Smooth muscle cell (in vitro differentiated cells): Measurements from ENCODE around the gene TFPI. TPM values are rescaled to one million over a fixed set of nuclear protein-coding genes. Genes with fewer than 3 reads are reported as not detected.

ENCODE experiments used
- DNase-seq: peaks from one replicate; lab custom pipeline; 2025; ENCODE audit not compliant: unreplicated experiment; lab: John Stamatoyannopoulos, UW
- H2AFZ ChIP-seq: fragments of 200-600 bp; sonication (generic); 2 replicates; pipeline ENCODE4 v1.6.0; 2016; ENCODE audit warnings: antibody characterized with exemption, low read depth, mild to moderate bottlenecking
- H3F3A ChIP-seq: fragments of 200-600 bp; sonication (generic); 2 replicates; pipeline ENCODE4 v1.6.0; 2017; ENCODE audit warnings: antibody characterized with exemption, low read depth
- H3K27ac ChIP-seq: fragments of 200-600 bp; sonication (generic); 2 replicates; pipeline ENCODE4 v1.5.1; 2016; ENCODE audit warnings: low read depth, mild to moderate bottlenecking
- H3K27me3 ChIP-seq: fragments of 200-600 bp; sonication (generic); 2 replicates; pipeline ENCODE4 v1.6.1; 2016; ENCODE audit warnings: low read depth, mild to moderate bottlenecking
- H3K36me3 ChIP-seq: fragments of 200-600 bp; sonication (generic); 2 replicates; pipeline ENCODE4 v1.5.1; 2016; ENCODE audit warnings: low read depth
- H3K4me1 ChIP-seq: fragments of 200-600 bp; sonication (generic); 2 replicates; pipeline ENCODE4 v1.5.1; 2016; ENCODE audit warnings: low read depth
- H3K4me2 ChIP-seq: fragments of 200-600 bp; sonication (generic); 2 replicates; pipeline ENCODE4 v1.6.0; 2016; ENCODE audit warnings: mild to moderate bottlenecking
- H3K4me3 ChIP-seq: fragments of 200-600 bp; sonication (generic); 2 replicates; pipeline ENCODE4 v1.5.1; 2016; ENCODE audit warnings: mild to moderate bottlenecking
- H3K79me2 ChIP-seq: fragments of 200-600 bp; sonication (generic); 2 replicates; pipeline ENCODE4 v1.6.0; 2016; ENCODE audit warnings: low read depth, mild to moderate bottlenecking
- H3K9ac ChIP-seq: fragments of 200-600 bp; sonication (generic); 2 replicates; pipeline ENCODE4 v1.6.0; 2016; ENCODE audit warnings: low read depth
- H3K9me3 ChIP-seq: fragments of 200-600 bp; sonication (generic); replicated peaks from 2 replicates; pipeline ENCODE4 v1.5.1; 2016; ENCODE audit warnings: low read depth
- H4K20me1 ChIP-seq: fragments of 200-600 bp; sonication (generic); 2 replicates; pipeline ENCODE4 v1.6.0; 2016; ENCODE audit warnings: low read depth
- WGBS: methylation state at CpG from one replicate; pipeline ENCODE4 v1.1.7; 2016; ENCODE audit warnings: low lambda C conversion rate; 5-methylcytosine and 5-hydroxymethylcytosine counted together
- polyA plus RNA-seq: library from polyadenylated mRNA; unstranded; fragments of >200 nt; fragmentation: Nextera tagmentation; extraction: Ambion mirVana; gene quantifications from 2 replicates; pipeline ENCODE4 v1.2.1, GENCODE V29; 2016
- total RNA-seq: library from RNA; depleted of rRNA; stranded (reverse); fragments of >200 nt; gene quantifications from 2 replicates; pipeline ENCODE4 v1.2.3, GENCODE V29; 2014
- TF ChIP-seq, protein P1 (sequence below): fragments of 200-600 bp; sonication (generic); IDR thresholded peaks from 2 replicates; pipeline ENCODE4 v1.5.1; 2017; ENCODE audit warnings: borderline replicate concordance, mild to moderate bottlenecking, antibody characterized with exemption; ENCODE audit not compliant: insufficient read depth, poor library complexity, severe bottlenecking

The TFPI gene
- total and polyA plus RNA-seq, 2 experiments from 2014 or later = 169 to 194 TPM

GRCh38 chr2:187497140-187497539 lies 57.1 kb downstream of the TFPI start:
- no peak overlapping the region for H3K27ac ChIP-seq
- no peak overlapping the region for H3K4me3 ChIP-seq
- H3K4me2 ChIP-seq = no peak overlapping the region
- H3K9ac ChIP-seq = no peak overlapping the region
- DNase-seq = no peak
- no peaks in the 10 kb centered on the region for H3K4me1 ChIP-seq
- H3F3A ChIP-seq = no peaks in the 10 kb centered on the region
- peaks cover 22% of the 10 kb centered on the region for H3K36me3 ChIP-seq
- TF ChIP-seq, protein P1, sequence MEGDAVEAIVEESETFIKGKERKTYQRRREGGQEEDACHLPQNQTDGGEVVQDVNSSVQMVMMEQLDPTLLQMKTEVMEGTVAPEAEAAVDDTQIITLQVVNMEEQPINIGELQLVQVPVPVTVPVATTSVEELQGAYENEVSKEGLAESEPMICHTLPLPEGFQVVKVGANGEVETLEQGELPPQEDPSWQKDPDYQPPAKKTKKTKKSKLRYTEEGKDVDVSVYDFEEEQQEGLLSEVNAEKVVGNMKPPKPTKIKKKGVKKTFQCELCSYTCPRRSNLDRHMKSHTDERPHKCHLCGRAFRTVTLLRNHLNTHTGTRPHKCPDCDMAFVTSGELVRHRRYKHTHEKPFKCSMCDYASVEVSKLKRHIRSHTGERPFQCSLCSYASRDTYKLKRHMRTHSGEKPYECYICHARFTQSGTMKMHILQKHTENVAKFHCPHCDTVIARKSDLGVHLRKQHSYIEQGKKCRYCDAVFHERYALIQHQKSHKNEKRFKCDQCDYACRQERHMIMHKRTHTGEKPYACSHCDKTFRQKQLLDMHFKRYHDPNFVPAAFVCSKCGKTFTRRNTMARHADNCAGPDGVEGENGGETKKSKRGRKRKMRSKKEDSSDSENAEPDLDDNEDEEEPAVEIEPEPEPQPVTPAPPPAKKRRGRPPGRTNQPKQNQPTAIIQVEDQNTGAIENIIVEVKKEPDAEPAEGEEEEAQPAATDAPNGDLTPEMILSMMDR = no peak
- H3K9me3 ChIP-seq = no peaks in the 10 kb centered on the region
- no peaks in the 10 kb centered on the region for H4K20me1 ChIP-seq
- H3K27me3 ChIP-seq = no peaks in the 10 kb centered on the region
- H3K79me2 ChIP-seq = no peaks in the 10 kb centered on the region
- no peak overlapping the region for H2AFZ ChIP-seq
- 90% methylated on average over 2 of the region's 2 CpGs for WGBS

DNA sequence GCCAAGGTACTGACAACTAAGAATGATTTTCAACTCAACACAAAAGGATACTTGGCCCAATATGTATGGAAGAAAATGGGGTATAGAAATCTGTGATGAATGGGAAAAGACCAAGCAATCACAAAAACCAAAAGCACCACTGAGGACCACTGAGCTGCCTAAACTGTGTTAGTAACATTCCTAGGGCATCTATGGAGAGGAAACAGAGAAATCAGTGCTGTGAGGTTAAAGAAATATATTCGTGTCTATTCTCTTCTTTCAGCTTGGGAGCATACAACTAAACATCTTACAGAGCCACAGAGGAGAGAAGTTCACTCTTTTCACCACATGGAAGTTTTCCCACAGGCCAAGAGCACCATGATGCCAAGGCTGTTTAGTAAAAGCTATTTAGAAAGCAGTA lies 58.9 kb downstream of the TFPI start:
- H3K79me2 ChIP-seq = no peaks in the 10 kb centered on the region
- 94% methylated on average over 1 of the region's 1 CpG for WGBS
- H3K4me1 ChIP-seq = no peaks in the 10 kb centered on the region
- H3K9ac ChIP-seq = no peak overlapping the region
- peaks cover 23% of the 10 kb centered on the region for H3K36me3 ChIP-seq
- H3K27ac ChIP-seq = no peak overlapping the region
- TF ChIP-seq, protein P1 = no peak
- H3K27me3 ChIP-seq = no peaks in the 10 kb centered on the region
- H3K4me3 ChIP-seq = no peak overlapping the region
- no peaks in the 10 kb centered on the region for H3F3A ChIP-seq
- no peaks in the 10 kb centered on the region for H3K9me3 ChIP-seq
- H3K4me2 ChIP-seq = no peak overlapping the region
- H2AFZ ChIP-seq = no peak overlapping the region
- no peak for DNase-seq
- H4K20me1 ChIP-seq = no peaks in the 10 kb centered on the region

DNA sequence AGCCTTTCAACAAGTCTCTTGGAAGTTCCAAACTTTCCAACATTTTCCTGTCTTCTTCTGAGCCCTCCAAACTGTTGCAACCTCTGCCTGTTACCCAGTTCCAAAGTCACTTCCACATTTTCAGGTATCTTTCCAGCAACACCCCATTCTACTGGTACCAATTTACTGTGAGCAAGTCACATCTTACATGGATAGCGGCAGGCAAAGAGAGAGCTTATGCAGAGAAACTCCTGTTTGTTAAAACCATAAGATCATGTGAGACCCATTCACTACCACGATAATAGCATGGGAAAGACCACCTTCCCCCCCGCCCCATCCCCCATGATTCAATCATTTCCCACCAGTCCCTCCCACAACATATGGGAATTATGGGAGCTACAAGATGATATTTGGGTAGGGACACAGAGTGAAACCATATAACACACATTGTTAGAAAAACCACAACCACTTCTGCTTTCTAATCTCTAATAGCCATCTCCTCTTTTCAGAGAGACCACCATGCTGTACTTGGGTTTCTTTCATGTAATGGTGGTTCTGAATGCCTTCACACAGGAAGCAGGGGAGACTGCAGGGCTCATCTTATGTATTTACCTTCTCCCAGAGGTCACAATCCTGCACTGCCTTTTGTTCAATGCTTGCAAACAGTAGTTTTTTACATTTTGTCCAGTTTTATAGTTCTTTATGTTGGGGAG lies 60.2 kb downstream of the TFPI start:
- 98% methylated on average over 3 of the region's 3 CpGs for WGBS

More for the DNA sequence above, 60.2 kb downstream of the TFPI start:
- Histone ChIP-seq H3K79me2 (no peaks in the 10 kb centered on the region), H3K4me3 (no peak overlapping the region), H3K4me2 (no peak overlapping the region), H3K9ac (no peak overlapping the region), H4K20me1 (no peaks in the 10 kb centered on the region), H3K27ac (no peak overlapping the region), H2AFZ (no peak overlapping the region), H3K9me3 (no peaks in the 10 kb centered on the region), H3K36me3 (peaks cover 23% of the 10 kb centered on the region), H3K4me1 (no peaks in the 10 kb centered on the region), H3F3A (no peaks in the 10 kb centered on the region), H3K27me3 (no peaks in the 10 kb centered on the region)
- TF ChIP-seq, protein P1 = no peak
- no peak for DNase-seq
